MM.1S (cell line): ENCODE results near the gene NCEH1.

Source experiments
- DNase-seq: peaks from one replicate; pipeline ENCODE4 v3.0.0-alpha.2; 2015
- H2AFZ ChIP-seq: fragments of 300-600 bp; sonication (generic); 2 replicates; pipeline ENCODE4 v1.6.0; 2016; ENCODE audit warnings: antibody characterized with exemption, low read length
- H3F3A ChIP-seq: fragments of 300-600 bp; sonication (generic); 2 replicates; pipeline ENCODE4 v1.6.1; 2016; ENCODE audit warnings: mild to moderate bottlenecking, antibody characterized with exemption, low read length, moderate library complexity, mixed read lengths; ENCODE audit not compliant: insufficient read depth
- H3K27ac ChIP-seq: fragments of 300-600 bp; sonication (generic); 2 replicates; pipeline ENCODE4 v1.5.1; 2016; ENCODE audit warnings: mild to moderate bottlenecking, low read length
- H3K27me3 ChIP-seq: fragments of 300-600 bp; sonication (generic); replicated peaks from 2 replicates; pipeline ENCODE4 v1.6.0; 2016; ENCODE audit warnings: low read length; ENCODE audit not compliant: insufficient read depth
- H3K36me3 ChIP-seq: fragments of 300-600 bp; sonication (generic); replicated peaks from 2 replicates; pipeline ENCODE4 v1.6.1; 2016; ENCODE audit warnings: mild to moderate bottlenecking, low read length, mixed read lengths; ENCODE audit not compliant: insufficient read depth
- H3K4me1 ChIP-seq: fragments of 300-600 bp; sonication (generic); 2 replicates; pipeline ENCODE4 v1.6.1; 2016; ENCODE audit warnings: low read length, mixed read lengths
- H3K4me2 ChIP-seq: fragments of 300-600 bp; sonication (generic); 2 replicates; pipeline ENCODE4 v1.6.0; 2016; ENCODE audit warnings: low read depth, low read length
- H3K4me3 ChIP-seq: fragments of 300-600 bp; sonication (generic); 2 replicates; pipeline ENCODE4 v1.5.1; 2016; ENCODE audit warnings: low read length, mixed read lengths
- H3K79me2 ChIP-seq: fragments of 300-600 bp; sonication (generic); 2 replicates; pipeline ENCODE4 v1.6.1; 2016; ENCODE audit warnings: mixed run types, low read length, mixed read lengths
- H3K9ac ChIP-seq: fragments of 300-600 bp; sonication (generic); 2 replicates; pipeline ENCODE4 v1.6.1; 2016; ENCODE audit warnings: low read length, mixed read lengths
- H3K9me2 ChIP-seq: fragments of 300-600 bp; sonication (generic); replicated peaks from 2 replicates; pipeline ENCODE4 v1.6.1; 2016; ENCODE audit warnings: mild to moderate bottlenecking, low read length, mixed read lengths; ENCODE audit not compliant: insufficient read depth
- H3K9me3 ChIP-seq: fragments of 300-600 bp; sonication (generic); replicated peaks from 2 replicates; pipeline ENCODE4 v1.6.1; 2016; ENCODE audit warnings: mild to moderate bottlenecking, low read length, mixed read lengths; ENCODE audit not compliant: insufficient read depth
- H4K20me1 ChIP-seq: fragments of 300-600 bp; sonication (generic); 2 replicates; pipeline ENCODE4 v1.6.1; 2016; ENCODE audit warnings: mild to moderate bottlenecking, low read length, moderate library complexity, mixed read lengths; ENCODE audit not compliant: insufficient read depth
- CTCF ChIP-seq: fragments of 300-600 bp; sonication (generic); IDR thresholded peaks from 2 replicates; pipeline ENCODE4 v1.5.1; 2016; ENCODE audit warnings: antibody characterized with exemption, low read length, mixed read lengths
- EZH2 ChIP-seq: fragments of 300-600 bp; sonication (generic); optimal IDR thresholded peaks from 2 replicates; pipeline ENCODE3; 2017; ENCODE audit warnings: low read depth, mild to moderate bottlenecking, antibody characterized with exemption, low read length, mixed read lengths
- EZH2phosphoT487 ChIP-seq: fragments of 300-600 bp; sonication (generic); IDR thresholded peaks from 2 replicates; pipeline ENCODE4 v1.6.1; 2018; ENCODE audit warnings: antibody characterized with exemption, low read length

NCEH1 gene

GRCh38 chr3:172680684-172681083, 30.2 kb downstream of the NCEH1 start:
- H3K27ac ChIP-seq: no peak overlapping the region
- no peak overlapping the region for H3K4me3 ChIP-seq
- no peaks in the 10 kb centered on the region for H3K79me2 ChIP-seq
- no peak overlapping the region for H3K4me2 ChIP-seq
- no peaks in the 10 kb centered on the region for H3K9me2 ChIP-seq
- DNase-seq: no peak
- no peak for TF ChIP-seq CTCF
- TF ChIP-seq EZH2phosphoT487: no peak
- TF ChIP-seq EZH2: no peak
- no peak overlapping the region for H3K9ac ChIP-seq
- H3K27me3 ChIP-seq: no peaks in the 10 kb centered on the region
- no peaks in the 10 kb centered on the region for H3F3A ChIP-seq
- no peaks in the 10 kb centered on the region for H3K4me1 ChIP-seq
- H4K20me1 ChIP-seq: no peaks in the 10 kb centered on the region
- no peaks in the 10 kb centered on the region for H3K9me3 ChIP-seq
- no peak overlapping the region for H2AFZ ChIP-seq
- no peaks in the 10 kb centered on the region for H3K36me3 ChIP-seq

DNA sequence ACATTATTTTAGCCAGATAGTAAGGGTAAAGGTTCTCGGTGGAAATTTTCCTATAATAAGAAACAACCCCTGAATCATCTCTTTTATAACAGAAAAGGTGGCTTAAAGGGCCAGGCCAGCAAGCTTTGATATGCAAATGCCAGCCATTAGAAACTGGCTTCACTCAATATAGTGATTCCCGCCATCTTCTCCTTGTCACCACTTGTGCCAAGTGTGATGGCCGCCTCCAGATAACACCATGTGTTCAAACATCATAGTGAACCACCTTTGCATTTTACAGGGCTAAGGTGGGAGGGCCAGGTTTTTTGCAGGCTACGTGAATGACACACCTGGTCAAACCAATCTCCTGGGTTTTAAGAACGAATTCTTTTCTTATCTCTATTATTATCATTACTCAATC, 31.3 kb downstream of the NCEH1 start:
- TF ChIP-seq EZH2phosphoT487 (no peak), EZH2 (no peak), CTCF (no peak)
- no peak overlapping the region for H3K9ac ChIP-seq
- H4K20me1 ChIP-seq: no peaks in the 10 kb centered on the region
- H3K4me3 ChIP-seq: no peak overlapping the region
- H3K4me1 ChIP-seq: no peaks in the 10 kb centered on the region
- H2AFZ ChIP-seq: no peak overlapping the region
- H3K36me3 ChIP-seq: no peaks in the 10 kb centered on the region
- DNase-seq: no peak
- H3K9me2 ChIP-seq: no peaks in the 10 kb centered on the region
- no peaks in the 10 kb centered on the region for H3F3A ChIP-seq
- no peak overlapping the region for H3K4me2 ChIP-seq
- H3K9me3 ChIP-seq: no peaks in the 10 kb centered on the region
- H3K27me3 ChIP-seq: no peaks in the 10 kb centered on the region
- no peak overlapping the region for H3K27ac ChIP-seq
- H3K79me2 ChIP-seq: no peaks in the 10 kb centered on the region

DNA sequence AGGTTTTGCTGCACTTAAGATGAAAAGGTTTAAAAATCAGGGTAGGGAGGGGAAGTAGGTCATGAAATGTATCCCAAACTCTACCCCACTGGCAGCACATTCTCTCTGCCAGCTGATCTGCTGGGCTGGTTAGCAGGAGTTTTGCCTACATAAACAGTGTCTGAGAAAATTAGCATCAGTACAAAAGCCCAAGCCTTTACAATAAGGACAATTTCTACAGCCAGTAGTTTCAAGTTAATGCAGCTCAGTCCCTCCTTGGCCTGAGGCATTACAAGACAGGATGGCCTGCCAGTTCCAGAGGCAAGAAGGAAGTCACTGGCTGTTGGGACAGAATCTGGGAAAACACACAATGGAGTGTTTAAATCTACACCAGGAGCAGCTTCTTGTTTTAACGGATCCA, 32.8 kb downstream of the NCEH1 start:
- no peak overlapping the region for H3K4me3 ChIP-seq
- DNase-seq: no peak
- H2AFZ ChIP-seq: no peak overlapping the region
- H3K4me2 ChIP-seq: no peak overlapping the region
- no peaks in the 10 kb centered on the region for H3K27me3 ChIP-seq
- no peak overlapping the region for H3K9ac ChIP-seq
- no peak overlapping the region for H3K27ac ChIP-seq
- no peaks in the 10 kb centered on the region for H4K20me1 ChIP-seq
- H3K9me2 ChIP-seq: no peaks in the 10 kb centered on the region
- no peaks in the 10 kb centered on the region for H3K79me2 ChIP-seq
- no peaks in the 10 kb centered on the region for H3F3A ChIP-seq
- TF ChIP-seq CTCF (no peak), EZH2phosphoT487 (no peak), EZH2 (no peak)
- H3K9me3 ChIP-seq: no peaks in the 10 kb centered on the region
- H3K36me3 ChIP-seq: no peaks in the 10 kb centered on the region
- H3K4me1 ChIP-seq: no peaks in the 10 kb centered on the region
